Stimulated activated CD8-positive, alpha-beta memory T cell treated with anti-CD3 and anti-CD28 coated beads, Interleukin-4, amount 100 ng/mL, for 4 hours (primary cell): ENCODE data around the gene SYNPO2.
"Not testable (repeated sequence)": the region's sequence is repeated elsewhere in the genome, so short reads cannot be mapped to it uniquely, and the experiment has no call there.

Experiments
- DNase-seq, 2 donors: peaks; one replicate each; pipeline ENCODE4 v3.0.0-alpha.2; 2020; ENCODE audit warnings: low read depth in 2 of 2, low spot score in 1 of 2

The SYNPO2 gene

GRCh38 chr4:119028296-119028695, 139.6 kb downstream of the SYNPO2 start:
- DNase-seq, result no peak

- no peak for DNase-seq
Measured at GRCh38 chr4:119029847-119030535, 141.3 kb downstream of the SYNPO2 start.

DNA sequence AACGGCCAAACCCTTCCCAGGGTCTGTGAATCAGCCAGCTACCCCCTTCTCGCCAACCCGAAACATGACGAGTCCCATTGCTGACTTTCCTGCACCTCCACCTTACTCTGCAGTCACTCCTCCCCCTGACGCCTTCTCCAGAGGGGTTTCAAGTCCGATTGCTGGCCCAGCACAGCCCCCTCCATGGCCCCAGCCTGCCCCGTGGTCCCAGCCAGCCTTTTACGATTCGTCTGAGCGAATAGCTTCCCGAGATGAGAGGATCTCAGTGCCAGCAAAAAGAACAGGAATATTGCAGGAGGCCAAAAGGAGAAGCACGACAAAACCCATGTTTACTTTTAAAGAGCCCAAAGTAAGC, 141.9 kb downstream of the SYNPO2 start:
- no peak for DNase-seq

DNA sequence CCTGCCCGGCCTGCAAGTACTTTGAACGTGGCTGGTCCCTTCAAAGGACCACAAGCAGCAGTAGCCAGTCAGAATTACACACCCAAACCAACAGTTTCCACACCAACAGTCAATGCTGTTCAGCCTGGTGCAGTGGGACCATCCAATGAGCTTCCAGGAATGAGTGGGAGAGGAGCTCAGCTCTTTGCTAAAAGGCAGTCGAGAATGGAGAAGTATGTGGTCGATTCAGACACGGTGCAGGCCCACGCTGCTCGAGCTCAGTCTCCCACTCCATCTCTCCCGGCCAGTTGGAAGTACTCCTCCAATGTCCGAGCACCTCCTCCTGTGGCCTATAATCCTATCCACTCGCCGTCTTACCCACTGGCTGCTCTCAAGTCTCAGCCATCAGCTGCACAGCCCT, 142.6 kb downstream of the SYNPO2 start:
- DNase-seq, result no peak

- DNase-seq, result no peak
Measured at GRCh38 chr4:119032921-119033685, 144.4 kb downstream of the SYNPO2 start.

DNA sequence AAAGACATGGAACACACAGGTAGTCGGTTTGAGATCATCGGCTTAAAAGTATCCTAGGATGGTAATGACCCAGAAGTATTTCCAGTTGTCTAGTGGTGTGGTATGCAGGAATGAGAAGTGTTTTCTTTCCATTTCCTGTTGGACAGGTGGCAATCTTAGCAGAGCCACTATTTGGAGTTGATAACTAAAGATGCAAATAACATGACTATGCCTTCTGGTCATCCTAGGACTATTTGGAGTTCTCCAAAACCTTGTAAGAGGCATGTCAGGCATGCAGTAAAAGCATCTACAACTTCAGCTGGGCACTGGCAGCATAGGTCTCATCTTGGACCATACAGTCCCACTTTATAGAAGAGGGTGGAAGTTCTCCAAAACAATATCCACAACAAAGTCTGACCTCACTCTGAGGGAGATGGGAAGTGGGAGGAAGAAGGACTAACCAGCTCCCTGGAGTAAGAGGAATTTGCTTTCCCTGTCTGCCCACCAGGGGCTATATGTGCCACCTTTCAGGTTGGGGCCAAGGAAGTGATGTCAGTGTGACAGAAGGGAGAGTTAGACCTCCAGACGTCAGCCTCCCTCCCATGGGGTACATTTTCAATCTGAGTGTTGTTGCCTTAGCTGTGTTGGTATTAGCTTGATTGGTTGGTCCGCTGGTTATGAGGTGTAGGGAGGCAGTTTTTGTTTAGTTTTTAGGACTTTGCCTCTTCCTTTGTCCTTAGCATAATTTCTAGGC, 145.8 kb downstream of the SYNPO2 start:
- DNase-seq, result no peak

GRCh38 chr4:119035951-119036737, 147.5 kb downstream of the SYNPO2 start:
- DNase-seq, result no peak

- DNase-seq, result no peak
Measured at GRCh38 chr4:119037709-119038108, 149.1 kb downstream of the SYNPO2 start.

GRCh38 chr4:119038116-119038841, 149.6 kb downstream of the SYNPO2 start:
- DNase-seq, result no peak

- no peak for DNase-seq
Measured at GRCh38 chr4:119039160-119039559, 150.5 kb downstream of the SYNPO2 start.

GRCh38 chr4:119039779-119040178, 151.1 kb downstream of the SYNPO2 start:
- no peak for DNase-seq

DNA sequence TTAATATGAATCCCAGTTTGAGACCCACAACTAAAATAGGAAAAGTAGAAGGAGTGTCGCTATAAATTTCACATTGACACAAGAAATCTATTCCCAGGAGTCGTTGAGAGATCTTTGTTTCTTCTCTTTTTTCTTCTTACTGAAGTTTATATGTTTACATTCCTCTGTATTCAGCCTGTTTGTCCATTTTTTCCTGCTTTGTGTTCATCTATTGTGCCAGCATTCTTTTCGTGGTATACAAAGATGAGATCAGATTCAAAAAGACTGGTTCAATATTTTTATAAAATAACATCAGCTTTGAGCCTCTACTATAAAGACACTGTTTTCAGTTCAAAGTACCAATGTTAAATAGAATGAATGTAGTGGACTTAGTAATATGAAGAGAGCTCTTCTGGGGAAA, 151.6 kb downstream of the SYNPO2 start:
- DNase-seq, result no peak

GRCh38 chr4:119040694-119041185, 152.1 kb downstream of the SYNPO2 start:
- DNase-seq, result no peak

- no peak for DNase-seq
Measured at GRCh38 chr4:119041396-119041795, 152.7 kb downstream of the SYNPO2 start.

GRCh38 chr4:119041951-119042560, 153.4 kb downstream of the SYNPO2 start:
- DNase-seq, result peak; percentile 12 to 13

- no peak for DNase-seq
Measured at GRCh38 chr4:119046263-119046662, 157.6 kb downstream of the SYNPO2 start.

GRCh38 chr4:119047059-119047458, 158.4 kb downstream of the SYNPO2 start:
- not testable (repeated sequence) for DNase-seq

GRCh38 chr4:119048446-119048845, 159.8 kb downstream of the SYNPO2 start:
- no peak for DNase-seq

GRCh38 chr4:119049342-119049741, 160.7 kb downstream of the SYNPO2 start:
- no peak for DNase-seq

DNA sequence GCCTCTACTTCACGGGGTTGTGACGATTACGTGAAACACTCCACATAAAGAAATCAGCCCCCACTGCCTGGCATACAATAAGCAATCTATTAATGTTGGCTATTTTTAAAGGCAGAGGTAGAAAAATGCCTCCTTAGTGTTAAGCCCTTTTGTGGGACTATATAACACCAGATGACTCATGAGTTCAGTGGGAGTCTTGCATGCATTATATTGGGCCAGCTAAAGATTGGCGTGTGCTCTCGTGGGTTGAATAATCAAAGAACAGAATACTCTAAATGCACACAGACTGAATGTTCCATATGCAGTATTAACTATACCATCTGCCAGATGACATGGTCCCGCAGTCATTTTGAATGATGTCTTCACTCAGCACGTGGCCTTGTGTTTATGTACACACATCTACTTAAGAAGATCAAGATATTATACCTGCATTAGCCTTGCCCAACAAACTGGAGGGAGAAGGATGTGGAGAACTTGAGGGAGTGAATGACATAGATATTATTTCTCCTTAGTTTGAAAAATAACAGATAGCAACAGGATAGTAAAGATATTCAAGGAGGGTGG, 162.0 kb downstream of the SYNPO2 start:
- no peak for DNase-seq
